HG03103 (cell line): ENCODE data around the gene NFKBIE.

Source experiments
- ATAC-seq: cut with Tn5 transposase; IDR thresholded peaks from one replicate; pipeline ENCODE4 v1.9.1; 2021; ENCODE audit warnings: low read depth; ENCODE audit not compliant: unreplicated experiment

The NFKBIE gene

DNA sequence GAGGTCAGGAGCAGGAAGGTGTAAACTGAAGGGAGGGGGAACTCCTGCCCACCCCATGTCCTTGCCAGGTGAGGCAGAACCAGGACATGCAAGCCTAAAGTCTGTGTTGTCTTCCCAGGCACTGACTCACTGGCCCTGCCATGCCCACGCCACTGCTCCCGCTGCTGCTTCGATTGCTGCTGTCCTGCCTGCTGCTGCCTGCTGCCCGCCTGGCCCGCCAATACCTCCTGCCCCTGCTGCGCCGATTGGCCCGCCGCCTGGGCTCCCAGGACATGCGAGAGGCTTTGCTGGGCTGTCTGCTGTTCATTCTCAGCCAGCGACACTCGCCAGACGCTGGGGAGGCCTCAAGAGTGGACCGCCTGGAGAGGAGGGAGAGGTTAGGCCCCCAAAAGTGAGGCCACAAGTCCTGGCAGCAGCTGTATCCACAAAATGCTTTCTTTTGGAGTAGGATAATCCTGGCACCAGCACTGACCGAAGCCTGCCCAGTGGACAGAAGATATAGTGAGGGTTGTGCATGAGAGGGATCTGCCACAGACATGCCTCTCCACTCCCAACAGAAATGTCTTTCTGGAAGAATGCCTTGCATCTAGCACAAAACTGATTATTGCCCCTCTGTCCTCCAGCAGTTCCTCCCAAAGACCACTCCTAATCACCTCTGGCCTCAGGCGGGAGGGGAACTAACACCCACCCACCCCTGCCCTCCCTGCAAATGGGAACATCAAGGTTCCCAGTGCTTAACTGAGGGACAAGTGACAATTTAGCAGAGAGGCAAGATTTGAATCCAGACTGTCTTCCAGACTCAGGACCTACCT, 47.8 kb downstream of the NFKBIE start:
- no peak for ATAC-seq

DNA sequence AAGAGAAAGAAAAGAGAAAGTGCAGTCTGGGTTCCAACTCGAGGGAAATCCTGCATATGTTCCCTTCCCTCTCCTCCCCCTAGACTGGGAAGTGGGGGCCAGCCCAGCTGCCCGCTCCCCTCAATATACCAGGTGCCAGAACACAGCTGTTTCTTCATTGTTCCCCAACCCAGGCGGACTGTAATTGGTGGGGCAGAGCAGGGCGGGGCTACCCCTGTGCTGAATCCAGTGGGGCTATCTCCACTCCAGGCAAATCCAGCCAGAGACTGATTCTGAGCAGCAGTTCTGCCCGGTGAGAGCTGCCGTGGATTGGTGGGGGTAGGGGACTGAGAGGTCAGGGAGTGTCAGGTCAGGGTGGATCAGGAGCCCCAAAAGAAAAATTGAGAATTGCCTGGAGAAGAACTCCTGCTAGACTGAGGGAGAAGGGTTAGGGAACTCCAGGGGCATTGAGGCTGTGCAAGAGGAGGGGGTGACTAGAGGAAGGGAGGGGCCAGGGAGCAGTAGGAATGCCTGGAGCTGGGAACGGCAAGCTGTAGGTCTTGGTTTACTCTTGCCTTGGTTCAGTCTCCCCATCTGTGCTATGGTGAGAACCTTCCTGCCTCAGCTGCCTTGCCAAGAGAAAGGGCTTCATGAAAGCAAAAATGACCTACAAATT, 48.5 kb downstream of the NFKBIE start, which contains the start of gene MYMX:
MYMX (plus strand) TSS at position 250 of the 655 bp plus-strand sequence. CDS start 546 bp downstream, outside the sequence.
- ATAC-seq, result no peak

DNA sequence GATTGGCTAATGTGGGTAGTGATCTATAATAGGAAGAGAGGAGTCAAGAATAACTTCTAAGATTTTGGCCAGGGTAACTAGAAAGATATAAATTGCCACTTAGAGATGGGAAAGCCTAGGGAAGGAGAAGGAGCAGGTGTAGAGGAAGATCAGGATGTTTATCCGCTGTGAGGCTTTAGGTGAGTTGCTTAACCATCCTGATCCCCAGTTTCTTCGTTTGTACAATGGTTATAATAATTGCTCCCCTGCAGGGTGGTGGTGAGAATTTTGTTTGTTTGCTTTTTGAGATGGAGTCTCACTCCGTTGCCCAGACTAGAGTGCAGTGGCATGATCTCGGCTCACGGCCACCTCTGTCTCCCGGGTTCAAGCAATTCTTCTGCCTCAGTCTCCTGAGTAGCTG, 51.0 kb downstream of the NFKBIE start:
- no peak for ATAC-seq

DNA sequence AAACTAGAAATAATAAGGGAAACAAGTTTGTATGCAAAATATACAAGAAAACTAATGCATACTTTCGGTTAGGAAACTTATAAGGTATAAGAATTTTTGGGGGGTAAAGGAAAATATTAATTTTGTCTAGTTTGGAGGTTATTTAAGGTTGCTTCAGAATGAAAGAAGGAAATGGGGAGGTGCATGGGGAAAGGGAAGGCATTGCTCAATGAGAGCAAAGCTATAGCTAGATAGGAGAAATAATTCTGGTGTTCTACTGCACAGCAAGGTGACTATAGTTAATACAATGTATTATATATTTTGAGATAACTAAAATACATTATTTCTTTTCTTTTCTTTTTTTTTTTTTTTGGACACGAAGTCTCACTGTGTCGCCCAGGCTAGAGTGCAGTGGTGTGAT, 54.1 kb downstream of the NFKBIE start:
- no peak for ATAC-seq
